Brain pericyte (primary cell): Measurements from ENCODE around the gene DCAF17.
"Not testable (repeated sequence)": the region's sequence is repeated elsewhere in the genome, so short reads cannot be mapped to it uniquely, and the experiment has no call there.

Source experiments
- DNase-seq: peaks from one replicate; pipeline ENCODE4 v3.0.0-alpha.2; 2012; ENCODE audit warnings: low read depth, low spot score

DCAF17 gene

GRCh38 chr2:171410101-171410500, 23.9 kb upstream of the DCAF17 start:
- no peak for DNase-seq

GRCh38 chr2:171410624-171411023, 23.4 kb upstream of the DCAF17 start:
- DNase-seq: no peak

GRCh38 chr2:171411214-171411613, 22.8 kb upstream of the DCAF17 start:
- no peak for DNase-seq

GRCh38 chr2:171411791-171412483, 22.1 kb upstream of the DCAF17 start:
- no peak for DNase-seq

GRCh38 chr2:171412571-171413175, 21.4 kb upstream of the DCAF17 start:
- no peak for DNase-seq

- DNase-seq: not testable (repeated sequence)
Measured at GRCh38 chr2:171414645-171415044, 19.4 kb upstream of the DCAF17 start.

GRCh38 chr2:171416009-171416926, 17.8 kb upstream of the DCAF17 start:
- DNase-seq: peak; percentile 64

GRCh38 chr2:171419333-171419732, 14.7 kb upstream of the DCAF17 start:
- no peak for DNase-seq

- no peak for DNase-seq
Measured at GRCh38 chr2:171420728-171421563, 13.1 kb upstream of the DCAF17 start.

GRCh38 chr2:171422710-171423495, 11.1 kb upstream of the DCAF17 start:
- DNase-seq: not testable (repeated sequence)

GRCh38 chr2:171430516-171431410, 3.3 kb upstream of the DCAF17 start:
- no peak for DNase-seq

- no peak for DNase-seq
Measured at GRCh38 chr2:171431677-171432167, 2.3 kb upstream of the DCAF17 start.

- no peak for DNase-seq
Measured at GRCh38 chr2:171432206-171432968, 1.6 kb upstream of the DCAF17 start.

GRCh38 chr2:171432969-171433762, 860 bp upstream of the DCAF17 start:
- no peak for DNase-seq

GRCh38 chr2:171433763-171434012, 338 bp upstream of the DCAF17 start, which contains the start of gene METTL8:
Gene METTL8 (minus strand): TSS chr2:171433990. CDS start chr2:171392185, 41,805 bp downstream.
- DNase-seq: no peak

- no peak for DNase-seq
Measured at GRCh38 chr2:171436307-171436706, 2.3 kb downstream of the DCAF17 start.

- DNase-seq: no peak
Measured at GRCh38 chr2:171441470-171441869, 7.4 kb downstream of the DCAF17 start.

- DNase-seq: no peak
Measured at GRCh38 chr2:171447675-171448074, 13.6 kb downstream of the DCAF17 start.
